IMR-90 (cell line): ENCODE data around the gene CST9L. TPM values are rescaled to one million over a fixed set of nuclear protein-coding genes. Genes with fewer than 3 reads are reported as not detected.

Experiments used
- ATAC-seq: fragments of 200-7000 bp; cut with Tn5 transposase; 2 replicates; pipeline ENCODE4 v1.9.1; 2020; ENCODE audit warnings: low read depth, mild to moderate bottlenecking, moderate library complexity
- BruUV-seq: library from RNA; stranded (reverse); fragments of 400-500 nt; replicated peaks from 2 replicates; lab custom pipeline; 2021; lab: Mats Ljungman, UMichigan
- CTCF ChIA-PET: fragments of 300-600 bp; formaldehyde crosslinking; extraction: SDS; loops from one replicate; lab custom pipeline; 2021; ENCODE audit warnings: antibody characterized with exemption; lab: Yijun Ruan, JAX
- POLR2A ChIA-PET: fragments of 300-600 bp; sonication (Branson Sonifier 250); formaldehyde crosslinking; loops from one replicate; lab custom pipeline; 2022; ENCODE audit warnings: antibody characterized with exemption; ENCODE audit not compliant: unreplicated experiment; lab: Charles Lee
- DNase-seq: peaks from one replicate; pipeline ENCODE4 v3.0.0; 2013
- H2AFZ ChIP-seq: replicated peaks from 2 replicates; pipeline ENCODE3; 2013; ENCODE audit warnings: low read length, mild to moderate bottlenecking; ENCODE audit not compliant: poor library complexity
- H2AK5ac ChIP-seq: 2 replicates; pipeline ENCODE4 v1.6.1; 2013; ENCODE audit warnings: low read depth, low read length, inconsistent platforms
- H2AK9ac ChIP-seq: replicated peaks from 2 replicates; pipeline ENCODE3; 2013; ENCODE audit warnings: mild to moderate bottlenecking, low read depth, low read length, moderate library complexity; ENCODE audit not compliant: poor library complexity
- H2BK120ac ChIP-seq: 2 replicates; pipeline ENCODE4 v1.6.1; 2013; ENCODE audit warnings: low read depth, low read length, inconsistent platforms
- H2BK15ac ChIP-seq: 3 replicates; pipeline ENCODE4 v1.6.1; 2013; ENCODE audit warnings: low read depth, low read length, inconsistent platforms
- H2BK20ac ChIP-seq: 2 replicates; pipeline ENCODE4 v1.6.1; 2013; ENCODE audit warnings: low read depth, mild to moderate bottlenecking, inconsistent platforms, low read length, moderate library complexity
- H2BK5ac ChIP-seq: 2 replicates; pipeline ENCODE4 v1.6.1; 2013; ENCODE audit warnings: mild to moderate bottlenecking, low read depth, low read length, inconsistent platforms; ENCODE audit not compliant: poor library complexity, severe bottlenecking
- H3K14ac ChIP-seq: replicated peaks from 2 replicates; pipeline ENCODE4 v1.6.1; 2013; ENCODE audit warnings: low read depth, low read length, inconsistent platforms
- H3K18ac ChIP-seq: 2 replicates; pipeline ENCODE4 v1.6.1; 2013; ENCODE audit warnings: low read depth, low read length, control low read depth
- H3K23ac ChIP-seq: 2 replicates; pipeline ENCODE4 v1.6.1; 2013; ENCODE audit warnings: low read depth, low read length, inconsistent platforms
- H3K27ac ChIP-seq: 2 replicates; pipeline ENCODE4 v1.5.1; 2013; ENCODE audit warnings: mild to moderate bottlenecking, control low read depth, low read length; ENCODE audit not compliant: insufficient read depth
- H3K27me3 ChIP-seq: 2 replicates; pipeline ENCODE4 v1.6.1; 2013; ENCODE audit warnings: low read length; ENCODE audit not compliant: control insufficient read depth, insufficient read depth
- H3K36me3 ChIP-seq: 2 replicates; pipeline ENCODE4 v1.6.1; 2013; ENCODE audit warnings: low read length, mixed read lengths; ENCODE audit not compliant: control insufficient read depth, insufficient read depth
- H3K4ac ChIP-seq: 2 replicates; pipeline ENCODE4 v1.6.1; 2013; ENCODE audit warnings: low read depth, low read length, inconsistent platforms
- H3K4me1 ChIP-seq: 2 replicates; pipeline ENCODE4 v1.6.1; 2013; ENCODE audit warnings: low read length, mixed read lengths; ENCODE audit not compliant: control insufficient read depth, insufficient read depth
- H3K4me2 ChIP-seq: 2 replicates; pipeline ENCODE4 v1.6.1; 2013; ENCODE audit warnings: low read depth, mild to moderate bottlenecking, control low read depth, low read length, moderate library complexity
- H3K4me3 ChIP-seq: 2 replicates; pipeline ENCODE4 v1.5.1; 2013; ENCODE audit warnings: low read depth, mild to moderate bottlenecking, control low read depth, low read length, moderate library complexity; ENCODE audit not compliant: insufficient read depth
- H3K56ac ChIP-seq: 2 replicates; pipeline ENCODE4 v1.6.1; 2013; ENCODE audit warnings: low read length, inconsistent platforms; ENCODE audit not compliant: insufficient read depth; ENCODE audit errors: extremely low read depth
- H3K79me1 ChIP-seq, 2 experiments: 2 replicates each; pipeline ENCODE4 v1.6.1; 2013; ENCODE audit warnings: low read length in 2 of 2, inconsistent platforms in 1 of 2, low read depth in 1 of 2
- H3K9ac ChIP-seq: 2 replicates; pipeline ENCODE4 v1.6.1; 2013; ENCODE audit warnings: low read depth, low read length, control low read depth
- H3K9me1 ChIP-seq: 2 replicates; pipeline ENCODE4 v1.6.1; 2013; ENCODE audit warnings: low read length, inconsistent platforms; ENCODE audit not compliant: insufficient read depth
- H3K9me3 ChIP-seq: 2 replicates; pipeline ENCODE4 v1.6.1; 2013; ENCODE audit warnings: low read length; ENCODE audit not compliant: control insufficient read depth, insufficient read depth
- H4K20me1 ChIP-seq: 2 replicates; pipeline ENCODE4 v1.6.1; 2013; ENCODE audit warnings: low read length, inconsistent platforms; ENCODE audit not compliant: insufficient read depth
- H4K5ac ChIP-seq: 2 replicates; pipeline ENCODE4 v1.6.1; 2013; ENCODE audit warnings: mild to moderate bottlenecking, low read depth, low read length, control low read depth
- H4K8ac ChIP-seq, 2 experiments: 2 replicates each; pipeline ENCODE4 v1.6.1; 2013; ENCODE audit warnings: low read depth in 2 of 2, low read length in 2 of 2, control low read depth in 1 of 2, inconsistent platforms in 1 of 2
- H4K91ac ChIP-seq: 2 replicates; pipeline ENCODE4 v1.6.1; 2013; ENCODE audit warnings: low read depth, low read length, inconsistent platforms; ENCODE audit not compliant: insufficient read depth
- BHLHE40 ChIP-seq: fragments of 150-350 bp; IDR thresholded peaks from 2 replicates; pipeline ENCODE4 v1.6.1; 2016; ENCODE audit warnings: mild to moderate bottlenecking, low read depth, low read length
- CEBPB ChIP-seq: IDR thresholded peaks from 2 replicates; pipeline ENCODE4 v1.6.1; 2012; ENCODE audit warnings: low read depth, low read length, improper control_type of control experiment
- CHD1 ChIP-seq: IDR thresholded peaks from 2 replicates; pipeline ENCODE4 v1.6.1; 2012; ENCODE audit warnings: low read depth, low read length, improper control_type of control experiment
- CTCF ChIP-seq: conservative IDR thresholded peaks from 2 replicates; pipeline ENCODE4 v1.5.1; 2012; ENCODE audit warnings: mild to moderate bottlenecking, low read depth, low read length, improper control_type of control experiment
- FOS ChIP-seq: fragments of 150-350 bp; IDR thresholded peaks from 2 replicates; pipeline ENCODE4 v1.6.1; 2016; ENCODE audit warnings: low read depth, low read length
- MAFK ChIP-seq: IDR thresholded peaks from 2 replicates; pipeline ENCODE4 v1.6.1; 2012; ENCODE audit warnings: low read depth, low read length, improper control_type of control experiment
- MAZ ChIP-seq: IDR thresholded peaks from 2 replicates; pipeline ENCODE4 v1.6.1; 2012; ENCODE audit warnings: low read depth, mild to moderate bottlenecking, low read length, improper control_type of control experiment, moderate library complexity, borderline replicate concordance
- MXI1 ChIP-seq: IDR thresholded peaks from 2 replicates; pipeline ENCODE4 v1.6.1; 2012; ENCODE audit warnings: low read depth, mild to moderate bottlenecking, low read length, moderate library complexity, borderline replicate concordance
- NFE2L2 ChIP-seq: fragments of 150-350 bp; IDR thresholded peaks from 2 replicates; pipeline ENCODE4 v1.6.1; 2016; ENCODE audit warnings: low read depth, mild to moderate bottlenecking, low read length
- POLR2A ChIP-seq: IDR thresholded peaks from 2 replicates; pipeline ENCODE4 v1.6.1; 2012; ENCODE audit warnings: mild to moderate bottlenecking, low read depth, low read length
- RAD21 ChIP-seq: IDR thresholded peaks from 2 replicates; pipeline ENCODE4 v1.6.1; 2012; ENCODE audit warnings: low read length, improper control_type of control experiment
- RCOR1 ChIP-seq: IDR thresholded peaks from 2 replicates; pipeline ENCODE4 v1.6.1; 2012; ENCODE audit warnings: mild to moderate bottlenecking, low read length, improper control_type of control experiment; ENCODE audit not compliant: insufficient replicate concordance
- RFX5 ChIP-seq: IDR thresholded peaks from 2 replicates; pipeline ENCODE4 v1.8.0; 2012; ENCODE audit warnings: low read depth, mild to moderate bottlenecking, low read length, moderate library complexity
- SMC3 ChIP-seq: fragments of 150-350 bp; IDR thresholded peaks from 2 replicates; pipeline ENCODE4 v1.6.1; 2016; ENCODE audit warnings: low read depth, mild to moderate bottlenecking, antibody characterized with exemption, low read length, moderate library complexity
- WGBS, 2 experiments: methylation state at CpG; one replicate each; pipeline versions ENCODE4 v1.1.5 to v1.1.7; 2013; ENCODE audit warnings: missing lambda C conversion rate in 2 of 2; ENCODE audit not compliant: insufficient read length in 1 of 2; ENCODE audit errors: extremely low coverage in 2 of 2; 5-methylcytosine and 5-hydroxymethylcytosine counted together
- dilution Hi-C: fragments of 300-500 bp; cut with HindIII; formaldehyde crosslinking; loops from one replicate; pipeline ENCODE4 v1.14.3; 2018; ENCODE audit warnings: low sequenced_read_pairs; ENCODE audit not compliant: unreplicated experiment
- in situ Hi-C: fragments of 300-500 bp; cut with MboI; formaldehyde crosslinking; loops from 3 replicates; pipeline ENCODE4 v1.14.3; 2019; ENCODE audit warnings: low sequenced_read_pairs, inconsistent platforms, mixed read lengths
- intact Hi-C: fragments of 100-400 bp; cut with micrococcal nuclease; formaldehyde crosslinking; loops from 2 replicates; pipeline ENCODE4 v1.10.0; 2022
- polyA plus RNA-seq, 3 experiments: library from polyadenylated mRNA; depleted of rRNA; stranded (reverse); fragments of >200 nt; gene quantifications; 2 replicates each; pipeline ENCODE4 v1.2.3, GENCODE V29; 2012; ENCODE audit warnings: low replicate concordance in 1 of 3
- total RNA-seq: library from RNA; depleted of rRNA; stranded (reverse); fragments of >200 nt; gene quantifications from 2 replicates; pipeline ENCODE4 v1.2.3, GENCODE V29; 2012
- TF ChIP-seq, protein P1 (sequence below): fragments of 150-350 bp; IDR thresholded peaks from 2 replicates; pipeline ENCODE4 v1.6.1; 2016; ENCODE audit warnings: low read depth, mild to moderate bottlenecking, low read length, moderate library complexity, borderline replicate concordance

CST9L gene
- total and polyA plus RNA-seq, 2 of the 4 experiments (the other 2 are of a cell fraction), result not detected

DNA sequence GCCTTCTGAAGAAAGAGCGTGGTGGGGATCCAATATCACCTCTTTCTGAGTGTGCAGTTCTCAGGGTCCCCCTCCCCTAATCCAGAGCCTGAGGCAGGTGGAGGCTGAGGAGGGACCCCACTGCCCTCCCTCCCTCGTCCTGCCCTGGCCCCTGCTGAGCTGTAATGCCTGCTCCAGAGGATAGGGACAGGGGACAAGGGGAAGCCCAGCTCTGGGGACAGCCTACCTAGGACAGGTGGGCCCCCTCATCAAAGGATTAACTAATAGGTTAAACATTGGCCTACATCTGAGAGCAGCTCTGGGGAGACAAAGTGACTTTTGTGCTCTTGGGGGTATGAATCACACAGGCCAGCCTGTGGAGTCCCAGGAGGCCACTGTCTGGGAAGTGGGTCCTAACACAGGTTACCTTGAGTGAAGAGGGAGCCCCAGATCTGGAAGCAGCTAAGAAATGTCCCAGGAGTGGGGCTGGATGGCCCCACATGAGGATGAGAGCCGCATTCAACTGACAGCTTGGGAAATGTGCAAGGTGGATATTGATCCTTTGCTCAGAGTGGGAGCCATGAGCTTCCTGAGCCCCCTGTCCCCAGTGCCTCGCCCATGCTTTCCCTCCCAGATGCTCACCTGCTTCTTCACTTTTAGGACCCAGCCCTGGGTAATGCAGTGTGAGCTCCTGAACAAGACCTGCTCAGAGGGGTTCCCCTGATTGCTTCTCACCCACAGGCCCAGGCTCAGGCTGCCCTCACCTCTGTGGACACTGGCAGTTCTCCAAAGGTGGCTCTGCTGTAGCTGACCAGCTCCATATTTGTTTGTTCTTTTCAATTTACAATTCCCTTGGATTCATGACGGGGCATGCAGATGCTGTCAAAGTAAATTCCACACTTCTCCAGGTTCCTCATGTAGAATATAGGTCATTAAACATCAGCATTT is 17.8 kb upstream of the CST9L start:
- no peaks in the 10 kb centered on the region for H3K36me3 ChIP-seq
- H4K91ac ChIP-seq, result no peak overlapping the region
- no peak overlapping the region for H3K4me3 ChIP-seq
- no peaks in the 10 kb centered on the region for H4K20me1 ChIP-seq
- no peak overlapping the region for H3K4me2 ChIP-seq
- BruUV-seq, result no TSS peak
- dilution Hi-C loops (no loop called here), in situ Hi-C loops (no loop called here), intact Hi-C loops (no loop called here)
- H2BK120ac ChIP-seq, result no peak overlapping the region
- H3K9me3 ChIP-seq, result no peaks in the 10 kb centered on the region
- no peak overlapping the region for H2AFZ ChIP-seq
- ATAC-seq, result no peak
- H3K27ac ChIP-seq, result no peak overlapping the region
- H2AK9ac ChIP-seq, result no peak overlapping the region
- peaks cover 2% of the 10 kb centered on the region for H3K27me3 ChIP-seq
- H3K4me1 ChIP-seq, result no peaks in the 10 kb centered on the region
- CTCF ChIA-PET, result no interaction called here
- H2AK5ac ChIP-seq, result no peak overlapping the region
- no peak overlapping the region for H3K18ac ChIP-seq
- H4K5ac ChIP-seq, result no peak overlapping the region
- DNase-seq, result no peak
- H3K9me1 ChIP-seq, result no peaks in the 10 kb centered on the region
- H3K4ac ChIP-seq, result no peak overlapping the region
- no CpG with 5 or more reads among the region's 5 CpGs for WGBS, 2 experiments
- no peak overlapping the region for H2BK15ac ChIP-seq
- H2BK20ac ChIP-seq, result no peak overlapping the region
- H3K9ac ChIP-seq, result no peak overlapping the region
- H3K79me1 ChIP-seq, result no peaks in the 10 kb centered on the region
- H4K8ac ChIP-seq, result no peak overlapping the region
- H2BK5ac ChIP-seq, result no peak overlapping the region
- H3K23ac ChIP-seq, result no peak overlapping the region
- POLR2A ChIA-PET, result no interaction called here
- no peak overlapping the region for H3K56ac ChIP-seq
- H3K14ac ChIP-seq, result no peak overlapping the region
- TF ChIP-seq FOS (no peak), MXI1 (no peak), CTCF (no peak), RCOR1 (no peak), RFX5 (no peak), POLR2A (no peak), CHD1 (no peak), MAZ (no peak), SMC3 (no peak), RAD21 (no peak), CEBPB (no peak), BHLHE40 (no peak), NFE2L2 (no peak), MAFK (no peak)
- TF ChIP-seq, protein P1, sequence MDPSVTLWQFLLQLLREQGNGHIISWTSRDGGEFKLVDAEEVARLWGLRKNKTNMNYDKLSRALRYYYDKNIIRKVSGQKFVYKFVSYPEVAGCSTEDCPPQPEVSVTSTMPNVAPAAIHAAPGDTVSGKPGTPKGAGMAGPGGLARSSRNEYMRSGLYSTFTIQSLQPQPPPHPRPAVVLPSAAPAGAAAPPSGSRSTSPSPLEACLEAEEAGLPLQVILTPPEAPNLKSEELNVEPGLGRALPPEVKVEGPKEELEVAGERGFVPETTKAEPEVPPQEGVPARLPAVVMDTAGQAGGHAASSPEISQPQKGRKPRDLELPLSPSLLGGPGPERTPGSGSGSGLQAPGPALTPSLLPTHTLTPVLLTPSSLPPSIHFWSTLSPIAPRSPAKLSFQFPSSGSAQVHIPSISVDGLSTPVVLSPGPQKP, result no peak
